Caco-2 (cell line): ENCODE results near the gene ZFAND6. TPM values are rescaled to one million over a fixed set of nuclear protein-coding genes. Genes with fewer than 3 reads are reported as not detected.
"Not testable (repeated sequence)": the region's sequence is repeated elsewhere in the genome, so short reads cannot be mapped to it uniquely, and the experiment has no call there.

ENCODE experiments used
- Bru-seq: library from RNA; stranded (reverse); fragments of 400-500 nt; gene quantifications from one replicate; lab custom pipeline; 2021; lab: Mats Ljungman, UMichigan
- BruChase-seq, 2 experiments: library from RNA; stranded (reverse); fragments of 400-500 nt; gene quantifications; one replicate each; lab custom pipeline; 2021; lab: Mats Ljungman, UMichigan
- BruUV-seq: library from RNA; stranded (reverse); fragments of 400-500 nt; replicated peaks from 2 replicates; lab custom pipeline; 2021; lab: Mats Ljungman, UMichigan
- CTCF ChIA-PET: fragments of 300-600 bp; sonication (Branson Sonifier 250); formaldehyde crosslinking; loops from one replicate; lab custom pipeline; 2022; ENCODE audit warnings: antibody characterized with exemption; lab: Charles Lee
- POLR2A ChIA-PET: fragments of 300-600 bp; sonication (Branson Sonifier 250); formaldehyde crosslinking; loops from one replicate; lab custom pipeline; 2022; ENCODE audit warnings: antibody characterized with exemption; lab: Charles Lee
- DNase-seq, 2 experiments: peaks; one replicate each; pipeline versions ENCODE4 v3.0.0 to v3.0.0-alpha.2; 2020 to 2022
- H3K27me3 ChIP-seq: replicated peaks from 2 replicates; pipeline ENCODE4 v1.6.0; 2011; ENCODE audit warnings: low read length; ENCODE audit not compliant: control insufficient read depth, insufficient read depth
- H3K36me3 ChIP-seq: 2 replicates; pipeline ENCODE4 v1.5.1; 2011; ENCODE audit warnings: low read length; ENCODE audit not compliant: control insufficient read depth, insufficient read depth
- H3K4me1 ChIP-seq: fragments of 250-450 bp; sonication (Bioruptor Pico); 2 replicates; pipeline ENCODE4 v1.5.1; 2020; ENCODE audit warnings: mild to moderate bottlenecking
- H3K4me3 ChIP-seq: 2 replicates; pipeline ENCODE4 v1.5.1; 2011; ENCODE audit warnings: low read depth, mild to moderate bottlenecking, control low read depth, low read length
- H3K9me3 ChIP-seq: fragments of 250-450 bp; sonication (Bioruptor Pico); 2 replicates; pipeline ENCODE4 v1.5.1; 2020; ENCODE audit warnings: mild to moderate bottlenecking, moderate library complexity
- H3K27ac Mint-ChIP-seq: one replicate; pipeline ENCODE4 v1.8.0; 2022; ENCODE audit warnings: mixed read lengths; ENCODE audit not compliant: unreplicated experiment
- H3K27me3 Mint-ChIP-seq: one replicate; pipeline ENCODE4 v1.8.0; 2022; ENCODE audit warnings: mixed read lengths; ENCODE audit not compliant: insufficient read depth, unreplicated experiment
- H3K36me3 Mint-ChIP-seq: one replicate; pipeline ENCODE4 v1.8.0; 2022; ENCODE audit warnings: mild to moderate bottlenecking, mixed read lengths; ENCODE audit not compliant: insufficient read depth, unreplicated experiment
- H3K4me1 Mint-ChIP-seq: one replicate; pipeline ENCODE4 v1.8.0; 2022; ENCODE audit warnings: low read depth, mixed read lengths; ENCODE audit not compliant: unreplicated experiment
- H3K4me3 Mint-ChIP-seq: one replicate; pipeline ENCODE4 v1.8.0; 2022; ENCODE audit warnings: mild to moderate bottlenecking, moderate library complexity, mixed read lengths; ENCODE audit not compliant: unreplicated experiment
- H3K9me3 Mint-ChIP-seq: one replicate; pipeline ENCODE4 v1.8.0; 2022; ENCODE audit warnings: mixed read lengths; ENCODE audit not compliant: unreplicated experiment
- intact Hi-C: fragments of 100-400 bp; cut with micrococcal nuclease; formaldehyde crosslinking; loops from one replicate; pipeline ENCODE4 v1.10.0; 2022; ENCODE audit not compliant: unreplicated experiment
- long read RNA-seq: library from polyadenylated mRNA; stranded (forward); transcript quantifications from one replicate; pipeline ENCODE4 v2.0.0, GENCODE V29; 2022
- total RNA-seq: library from RNA; stranded (reverse); gene quantifications from 2 replicates; pipeline ENCODE4 v1.2.3, GENCODE V29; 2022
- TF ChIP-seq, protein P1 (sequence below), 2 experiments: fragments of 200-600 bp in 1 of 2; IDR thresholded peaks; 1 replicate in 1 of 2; 2 replicates in 1 of 2; pipeline versions ENCODE4 v1.5.1 to v1.8.0; 2011 to 2022; ENCODE audit warnings: antibody characterized with exemption in 1 of 2, control low read depth in 1 of 2, inconsistent platforms in 1 of 2, low read depth in 1 of 2, low read length in 1 of 2, mild to moderate bottlenecking in 1 of 2, moderate library complexity in 1 of 2; ENCODE audit not compliant: insufficient read depth in 1 of 2, severe bottlenecking in 1 of 2, unreplicated experiment in 1 of 2

The ZFAND6 gene
- 40.5 and 44.7 TPM in 2 replicates for total RNA-seq
- Bru-seq, nascent RNA = percentile 86 among the genes with signal in this experiment
- BruChase-seq, experiment 1, labeled RNA remaining after a 2-hour chase = percentile 86 among the genes with signal in this experiment
- BruChase-seq, experiment 2, labeled RNA remaining after a 6-hour chase = percentile 83 among the genes with signal in this experiment
- long read RNA-seq, transcript ZFAND6-213 (6 exons, 1,446 nt) = minor isoform, 12 of 169 reads
- long read RNA-seq, transcript ZFAND6-201 (7 exons, 1,814 nt) = minor isoform, 11 of 169 reads
- long read RNA-seq, transcript ZFAND6-220 (6 exons, 891 nt) = major isoform, 86 of 169 reads
- long read RNA-seq, partial matches to known transcripts = 3 of 169 reads
- long read RNA-seq, other reads (novel, unspliced or antisense) = 53 of 169 reads

- Histone ChIP-seq H3K27me3 (no peaks in the 10 kb centered on the region), H3K4me3 (peak within 1 kb of the TSS; percentile 70), H3K36me3 (no peaks in the 10 kb centered on the region), H3K4me1 (peaks cover 16% of the 10 kb centered on the region; the same call in 1 of the 2 replicates), H3K9me3 (no peaks in the 10 kb centered on the region)
- ChIA-PET CTCF (interaction anchor here (0.6 to 1.3 kb wide), 5 partner anchors 13 to 231 kb away, joined by 3 to 4 read pairs (median 3); no protein-coding TSS in a partner anchor), POLR2A (interaction anchor here (0.6 to 2.1 kb wide), 3 partner anchors 13 to 136 kb away, joined by 3 to 14 read pairs (median 7); no protein-coding TSS in a partner anchor)
- TSS peak; percentile 89 for BruUV-seq
- Mint-ChIP-seq H3K4me1 (peaks cover 24% of the 10 kb centered on the region), H3K9me3 (no peaks in the 10 kb centered on the region), H3K27me3 (no peaks in the 10 kb centered on the region), H3K27ac (peak within 1 kb of the TSS; percentile 81), H3K4me3 (peak within 1 kb of the TSS; percentile 94), H3K36me3 (peaks cover 8% of the 10 kb centered on the region)
- intact Hi-C loops = loop anchor here (1.0 to 2.0 kb wide), 4 partner anchors 93 to 162 kb away; partner anchors contain the start of genes FAH and MTHFS
- TF ChIP-seq, protein P1, sequence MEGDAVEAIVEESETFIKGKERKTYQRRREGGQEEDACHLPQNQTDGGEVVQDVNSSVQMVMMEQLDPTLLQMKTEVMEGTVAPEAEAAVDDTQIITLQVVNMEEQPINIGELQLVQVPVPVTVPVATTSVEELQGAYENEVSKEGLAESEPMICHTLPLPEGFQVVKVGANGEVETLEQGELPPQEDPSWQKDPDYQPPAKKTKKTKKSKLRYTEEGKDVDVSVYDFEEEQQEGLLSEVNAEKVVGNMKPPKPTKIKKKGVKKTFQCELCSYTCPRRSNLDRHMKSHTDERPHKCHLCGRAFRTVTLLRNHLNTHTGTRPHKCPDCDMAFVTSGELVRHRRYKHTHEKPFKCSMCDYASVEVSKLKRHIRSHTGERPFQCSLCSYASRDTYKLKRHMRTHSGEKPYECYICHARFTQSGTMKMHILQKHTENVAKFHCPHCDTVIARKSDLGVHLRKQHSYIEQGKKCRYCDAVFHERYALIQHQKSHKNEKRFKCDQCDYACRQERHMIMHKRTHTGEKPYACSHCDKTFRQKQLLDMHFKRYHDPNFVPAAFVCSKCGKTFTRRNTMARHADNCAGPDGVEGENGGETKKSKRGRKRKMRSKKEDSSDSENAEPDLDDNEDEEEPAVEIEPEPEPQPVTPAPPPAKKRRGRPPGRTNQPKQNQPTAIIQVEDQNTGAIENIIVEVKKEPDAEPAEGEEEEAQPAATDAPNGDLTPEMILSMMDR (IDR thresholded peaks at IDR 0.05; ENCODE audit: insufficient read depth in 1 of 2, low read depth in 1 of 2, low read length in 1 of 2, severe bottlenecking in 1 of 2, unreplicated experiment in 1 of 2) = no peak
- DNase-seq = peak; percentile 93 to 96
These were observed at the start of gene ZFAND6 for GRCh38 chr15:80058851-80059785. Gene ZFAND6 (plus strand): TSS chr15:80059676. CDS start chr15:80120345, 60,669 bp downstream.

DNA sequence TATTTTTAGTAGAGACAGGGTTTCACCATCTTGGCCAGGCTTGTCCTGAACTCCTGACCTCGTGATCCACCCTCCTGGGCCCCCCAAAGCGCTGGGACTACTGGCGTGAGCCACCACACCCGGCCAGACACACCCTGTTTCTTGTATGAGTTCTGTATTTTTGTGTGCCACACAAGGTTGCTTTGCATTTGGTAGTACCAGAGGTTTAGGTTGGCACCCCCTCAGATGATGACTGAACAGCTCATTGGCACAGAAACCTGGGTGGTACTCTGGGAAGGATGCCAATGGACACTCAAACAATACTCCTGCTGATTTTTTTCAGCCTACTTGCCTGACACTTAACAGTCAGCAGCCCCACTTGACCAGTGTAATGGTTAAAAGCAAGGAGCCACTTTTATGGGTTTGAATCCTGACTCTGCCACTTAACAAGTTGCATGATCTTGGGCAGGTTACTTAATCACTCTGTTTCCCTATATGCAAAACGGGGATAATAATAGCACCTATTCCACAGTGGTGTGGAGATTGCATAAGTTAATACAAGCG, 49.3 kb upstream of the ZFAND6 start:
- no TSS peak for BruUV-seq
- H3K4me1 Mint-ChIP-seq = no peaks in the 10 kb centered on the region
- ChIA-PET CTCF (no interaction called here), POLR2A (no interaction called here)
- Histone ChIP-seq H3K4me1 (no peaks in the 10 kb centered on the region), H3K4me3 (no peak overlapping the region), H3K27me3 (no peaks in the 10 kb centered on the region), H3K36me3 (no peaks in the 10 kb centered on the region), H3K9me3 (no peaks in the 10 kb centered on the region)
- TF ChIP-seq, protein P1 (IDR thresholded peaks at IDR 0.05; ENCODE audit: insufficient read depth in 1 of 2, low read depth in 1 of 2, low read length in 1 of 2, severe bottlenecking in 1 of 2, unreplicated experiment in 1 of 2) = no peak
- no peaks in the 10 kb centered on the region for H3K36me3 Mint-ChIP-seq
- no peaks in the 10 kb centered on the region for H3K27me3 Mint-ChIP-seq
- no peak overlapping the region for H3K27ac Mint-ChIP-seq
- H3K4me3 Mint-ChIP-seq = no peak overlapping the region
- no peaks in the 10 kb centered on the region for H3K9me3 Mint-ChIP-seq
- intact Hi-C loops = no loop called here
- DNase-seq = no peak

DNA sequence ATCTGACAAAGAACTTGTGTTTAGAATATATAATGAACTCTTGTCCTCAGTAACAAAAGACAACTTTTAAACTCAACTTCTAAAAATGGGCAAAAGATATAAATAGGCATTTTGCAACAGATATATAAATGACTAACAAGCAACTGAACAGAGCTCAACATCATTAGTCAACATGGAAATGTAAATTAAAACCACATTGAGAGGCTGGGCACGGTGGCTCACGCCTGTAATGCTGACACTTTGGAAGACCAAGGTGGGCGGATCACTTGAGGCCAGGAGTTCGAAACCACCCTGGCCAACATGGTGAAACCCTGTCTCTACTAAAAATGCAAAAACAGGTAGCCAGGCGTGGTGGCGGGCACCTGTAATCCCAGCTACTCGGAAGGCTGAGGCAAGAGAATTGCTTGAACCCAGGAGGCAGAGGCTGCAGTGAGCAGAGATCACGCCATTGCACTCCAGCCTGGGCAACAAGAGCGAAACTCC, 48.4 kb upstream of the ZFAND6 start:
- H3K36me3 Mint-ChIP-seq, H3K27me3 ChIP-seq, CTCF ChIA-PET, DNase-seq, POLR2A ChIA-PET, H3K9me3 ChIP-seq, H3K4me3 ChIP-seq, H3K36me3 ChIP-seq, H3K4me1 ChIP-seq, H3K27me3 Mint-ChIP-seq, intact Hi-C loops, BruUV-seq, H3K4me1 Mint-ChIP-seq, H3K4me3 Mint-ChIP-seq, H3K27ac Mint-ChIP-seq, H3K9me3 Mint-ChIP-seq: not testable (repeated sequence)
